Stimulated activated naive B cell treated with anti-CD40 and anti-IgM and Interleukin-4, amounts not matched to agents 10 μg/mL and 1 μg/mL and 100 μg/mL, for 72 hours (primary cell): ENCODE results near the gene PANX2.

Experiments
- ATAC-seq, 2 donors: fragments of 150-1000 bp; cut with Tn5 transposase; replicated peaks; 2 replicates each; pipeline ENCODE4 v1.10.0; 2021; ENCODE audit warnings: moderate library complexity in 1 of 2
- DNase-seq: peaks from one replicate; pipeline ENCODE4 v3.0.0; 2021
- H3K27ac Mint-ChIP-seq: one replicate; pipeline ENCODE4 v1.8.0; 2022; ENCODE audit warnings: mild to moderate bottlenecking, mixed read lengths
- H3K27me3 Mint-ChIP-seq, 2 donors: one replicate each; pipeline ENCODE4 v1.8.0; 2022; ENCODE audit warnings: mixed read lengths in 2 of 2
- H3K36me3 Mint-ChIP-seq, 2 donors: one replicate each; pipeline ENCODE4 v1.8.0; 2022; ENCODE audit warnings: mixed read lengths in 2 of 2, mild to moderate bottlenecking in 1 of 2
- H3K4me1 Mint-ChIP-seq, 2 donors: one replicate each; pipeline ENCODE4 v1.8.0; 2022; ENCODE audit warnings: mixed read lengths in 2 of 2, mild to moderate bottlenecking in 1 of 2
- H3K4me3 Mint-ChIP-seq, 2 donors: one replicate each; pipeline ENCODE4 v1.8.0; 2022; ENCODE audit warnings: mild to moderate bottlenecking in 2 of 2, mixed read lengths in 2 of 2, moderate library complexity in 1 of 2
- H3K9me3 Mint-ChIP-seq, 2 donors: one replicate each; pipeline ENCODE4 v1.8.0; 2022; ENCODE audit warnings: mixed read lengths in 2 of 2, mild to moderate bottlenecking in 1 of 2

The PANX2 gene

DNA sequence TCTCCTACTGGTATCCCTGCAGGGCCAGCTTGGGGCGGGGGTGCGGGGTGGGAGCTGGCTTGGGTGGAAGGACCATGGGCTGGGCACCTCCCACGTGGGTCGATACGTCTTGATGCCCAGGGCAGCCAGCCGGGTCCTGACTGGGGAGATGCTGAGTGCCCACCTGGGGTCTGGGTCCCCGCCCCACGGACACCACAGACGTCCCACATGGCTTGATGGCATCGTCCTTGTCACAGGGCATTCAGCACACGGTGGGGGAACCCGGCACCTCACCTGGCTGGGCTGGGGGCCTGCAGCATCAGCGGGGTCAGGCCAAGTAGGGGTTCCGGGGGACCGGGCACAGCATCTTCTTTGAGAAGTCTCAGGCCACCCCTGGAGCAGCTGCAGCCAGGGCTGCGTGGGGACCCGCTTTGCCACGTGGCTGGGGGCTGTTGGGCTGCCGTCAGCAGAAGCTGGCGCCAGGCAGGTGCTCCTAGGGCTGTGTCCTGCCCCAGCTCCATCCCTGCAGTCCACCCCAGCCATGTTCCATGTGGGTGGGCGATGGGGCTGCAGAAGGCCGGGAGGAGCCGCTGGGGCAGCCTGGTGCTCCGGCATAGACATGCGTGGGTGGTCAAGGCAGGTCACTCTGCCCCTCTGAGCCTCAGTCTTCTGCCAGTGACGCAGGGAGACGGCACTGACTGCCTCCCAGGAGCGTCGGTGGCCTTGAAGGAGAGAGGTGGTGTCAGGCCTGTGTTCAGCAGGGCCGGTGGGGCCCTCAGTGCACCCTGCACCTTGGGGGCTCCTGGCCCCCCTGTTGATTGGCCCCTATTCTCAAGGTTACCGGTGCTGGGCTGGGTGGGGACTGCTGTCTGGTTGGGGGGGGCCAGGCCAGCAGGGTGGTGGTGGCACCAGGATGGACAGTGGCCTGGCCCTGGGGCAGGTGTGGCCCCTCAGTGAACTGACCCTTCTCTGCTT, 38.7 kb downstream of the PANX2 start:
- ATAC-seq: peak; percentile 20 to 35

DNA sequence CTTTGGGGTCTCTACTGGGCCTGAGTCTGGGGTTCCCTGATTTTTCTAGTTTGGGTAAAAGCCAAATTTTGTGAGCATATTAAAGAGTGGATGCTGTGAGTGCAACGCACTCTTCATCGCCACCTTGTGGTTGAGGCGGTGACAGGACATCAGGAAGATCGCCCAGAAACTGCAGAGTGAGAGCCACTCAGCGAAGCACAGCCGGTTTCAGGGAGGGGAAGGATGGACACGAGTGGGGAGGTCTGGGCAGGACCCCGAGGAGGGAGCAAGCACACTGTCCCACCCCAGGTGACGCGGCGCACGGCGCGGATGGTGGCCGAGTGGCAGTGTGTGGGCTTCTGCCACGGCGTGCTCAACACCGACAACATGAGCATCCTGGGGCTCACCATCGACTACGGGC, 39.4 kb downstream of the PANX2 start:
- Mint-ChIP-seq H3K36me3 (peaks cover 33 to 62% of the 10 kb centered on the region in 2 donors), H3K9me3 (no peaks in the 10 kb centered on the region), H3K27me3 (no peaks in the 10 kb centered on the region), H3K4me3 (no peak overlapping the region), H3K27ac (peak overlapping the region; percentile 90), H3K4me1 (peaks cover 32 to 51% of the 10 kb centered on the region in 2 donors)
- ATAC-seq (peak; percentile 80), DNase-seq (no peak)

More for the DNA sequence above, 38.7 kb downstream of the PANX2 start:
- H3K4me1 Mint-ChIP-seq: peaks cover 33 to 51% of the 10 kb centered on the region in 2 donors
- H3K9me3 Mint-ChIP-seq: no peaks in the 10 kb centered on the region
- no peak overlapping the region for H3K4me3 Mint-ChIP-seq
- peak overlapping the region; percentile 90 for H3K27ac Mint-ChIP-seq
- DNase-seq: no peak
- H3K36me3 Mint-ChIP-seq: peaks cover 35 to 65% of the 10 kb centered on the region in 2 donors
- H3K27me3 Mint-ChIP-seq: no peaks in the 10 kb centered on the region

DNA sequence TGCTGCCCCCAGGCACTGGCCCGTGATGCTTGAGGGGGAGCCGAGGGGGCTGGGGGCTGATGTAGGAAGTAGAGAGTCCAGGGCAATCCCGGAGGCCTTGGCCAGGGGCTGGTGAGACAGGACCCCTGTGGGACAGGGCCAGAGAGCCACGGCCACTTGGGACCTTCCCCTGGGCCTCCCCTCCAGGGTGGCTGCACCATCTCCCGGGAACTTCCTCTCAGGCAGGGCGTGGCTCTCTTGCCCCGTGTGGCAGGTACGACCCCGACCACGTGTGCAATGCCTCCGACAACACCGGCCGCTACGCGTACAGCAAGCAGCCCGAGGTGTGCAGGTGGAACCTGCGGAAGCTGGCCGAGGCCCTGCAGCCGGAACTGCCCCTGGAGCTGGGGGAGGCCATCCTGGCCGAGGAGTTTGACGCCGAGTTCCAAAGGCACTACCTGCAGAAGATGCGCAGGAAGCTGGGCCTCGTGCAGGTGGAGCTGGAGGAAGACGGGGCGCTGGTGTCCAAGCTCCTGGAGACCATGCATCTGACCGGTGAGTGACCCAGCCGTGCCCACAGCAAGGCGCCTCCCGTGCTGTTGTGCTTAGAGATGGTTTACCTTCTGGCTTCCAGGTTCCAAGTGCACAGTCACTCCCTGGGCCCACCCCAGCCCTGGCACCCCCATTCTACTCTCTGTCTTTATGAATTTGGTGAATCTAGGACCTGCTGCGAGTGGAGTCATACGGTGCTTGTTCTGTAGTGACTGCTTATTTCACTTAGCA, 40.0 kb downstream of the PANX2 start:
- H3K9me3 Mint-ChIP-seq: no peaks in the 10 kb centered on the region
- H3K4me1 Mint-ChIP-seq: peaks cover 34 to 51% of the 10 kb centered on the region in 2 donors
- no peak overlapping the region for H3K4me3 Mint-ChIP-seq
- peaks cover 32 to 62% of the 10 kb centered on the region in 2 donors for H3K36me3 Mint-ChIP-seq
- DNase-seq: no peak
- no peak for ATAC-seq
- peak overlapping the region; percentile 90 for H3K27ac Mint-ChIP-seq
- no peaks in the 10 kb centered on the region for H3K27me3 Mint-ChIP-seq

DNA sequence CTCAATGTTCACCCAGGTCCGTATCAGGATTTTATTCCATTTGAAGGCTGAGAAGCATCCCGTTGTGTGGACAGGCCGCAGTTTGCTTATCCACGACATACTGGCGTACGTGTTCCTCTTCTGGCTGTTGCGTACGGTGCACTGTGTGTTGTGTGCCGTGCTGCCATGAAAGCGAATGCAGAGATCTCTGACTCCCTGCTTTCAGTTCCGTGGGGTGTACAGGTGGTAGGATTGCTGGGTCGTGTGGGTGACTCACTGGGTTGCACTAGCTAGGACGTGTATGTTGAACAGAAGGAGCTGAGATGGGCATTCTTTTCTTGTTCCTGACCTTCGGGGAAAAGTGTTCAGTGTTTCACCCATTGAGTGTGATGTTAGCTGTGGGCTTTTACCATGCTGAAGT, 40.6 kb downstream of the PANX2 start:
- H3K27ac Mint-ChIP-seq: no peak overlapping the region
- ATAC-seq (no peak), DNase-seq (no peak)
- no peaks in the 10 kb centered on the region for H3K27me3 Mint-ChIP-seq
- no peaks in the 10 kb centered on the region for H3K9me3 Mint-ChIP-seq
- peaks cover 33 to 50% of the 10 kb centered on the region in 2 donors for H3K4me1 Mint-ChIP-seq
- H3K4me3 Mint-ChIP-seq: no peak overlapping the region
- H3K36me3 Mint-ChIP-seq: peaks cover 35 to 65% of the 10 kb centered on the region in 2 donors

DNA sequence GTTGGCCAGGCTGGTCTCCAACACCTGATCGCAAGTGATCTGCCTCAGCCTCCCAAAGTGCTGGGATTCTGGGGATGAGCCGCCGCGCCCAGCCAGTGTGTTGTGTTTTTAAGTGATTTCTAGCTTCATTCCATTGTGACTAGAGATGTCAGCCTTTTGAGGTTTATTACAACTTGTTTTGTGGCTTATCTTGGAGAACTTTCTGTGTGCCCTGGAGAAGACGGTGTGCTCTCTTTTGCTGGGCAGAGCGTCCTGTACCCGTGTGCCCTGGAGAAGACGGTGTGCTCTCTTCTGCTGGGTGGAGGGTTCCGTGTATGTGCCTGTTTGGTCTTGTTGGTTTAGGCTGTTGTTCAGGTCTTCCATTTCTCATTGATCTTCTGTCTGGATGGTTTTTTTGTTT, 42.7 kb downstream of the PANX2 start:
- H3K9me3 Mint-ChIP-seq: no peaks in the 10 kb centered on the region
- no peak for DNase-seq
- no peak overlapping the region for H3K4me3 Mint-ChIP-seq
- H3K27me3 Mint-ChIP-seq: no peaks in the 10 kb centered on the region
- H3K4me1 Mint-ChIP-seq: peaks cover 19 to 40% of the 10 kb centered on the region in 2 donors
- H3K27ac Mint-ChIP-seq: peak overlapping the region; percentile 45
- ATAC-seq: no peak
- H3K36me3 Mint-ChIP-seq: peaks cover 41 to 66% of the 10 kb centered on the region in 2 donors

DNA sequence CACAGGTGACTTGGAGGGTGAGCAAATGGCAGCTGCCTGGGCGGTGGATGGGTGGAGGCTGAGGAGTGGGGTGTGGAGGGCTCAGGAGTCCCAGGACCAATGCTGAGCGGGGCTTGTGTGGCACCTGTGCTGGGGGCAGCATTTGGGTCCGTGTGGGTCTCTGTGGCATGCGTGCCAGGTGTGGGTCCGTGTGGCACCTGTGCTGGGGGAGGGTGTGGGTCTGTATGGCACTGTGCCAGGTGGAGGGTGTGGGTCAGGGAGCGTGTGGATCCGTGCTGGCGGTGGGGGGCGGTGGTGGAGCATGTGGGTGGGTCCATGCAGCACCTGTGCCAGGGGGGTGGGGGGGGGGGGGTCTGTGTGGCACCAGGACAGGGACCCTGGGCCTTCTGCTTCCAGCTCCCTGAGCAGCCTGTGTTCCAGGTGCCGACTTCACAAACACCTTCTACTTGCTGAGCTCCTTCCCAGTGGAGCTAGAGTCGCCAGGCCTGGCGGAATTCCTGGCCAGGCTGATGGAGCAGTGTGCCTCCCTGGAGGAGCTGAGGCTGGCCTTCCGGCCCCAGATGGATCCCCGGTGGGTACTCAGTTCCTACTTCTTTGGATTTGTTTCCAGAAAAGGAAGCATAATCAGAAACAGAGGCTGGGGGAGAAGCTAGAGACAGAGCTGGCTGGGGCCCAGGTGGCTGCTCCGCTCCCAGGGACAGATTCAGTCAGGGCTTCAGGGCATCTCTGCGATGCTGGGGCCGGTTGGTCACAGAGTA, 44.9 kb downstream of the PANX2 start:
- H3K27ac Mint-ChIP-seq: peak overlapping the region; percentile 84
- DNase-seq (no peak), ATAC-seq (no peak)
- H3K4me3 Mint-ChIP-seq: peak overlapping the region in 1 of 2 donors; percentile 3
- no peaks in the 10 kb centered on the region for H3K27me3 Mint-ChIP-seq
- peaks cover 50 to 72% of the 10 kb centered on the region in 2 donors for H3K36me3 Mint-ChIP-seq
- no peaks in the 10 kb centered on the region for H3K9me3 Mint-ChIP-seq
- H3K4me1 Mint-ChIP-seq: peaks cover 14 to 44% of the 10 kb centered on the region in 2 donors

DNA sequence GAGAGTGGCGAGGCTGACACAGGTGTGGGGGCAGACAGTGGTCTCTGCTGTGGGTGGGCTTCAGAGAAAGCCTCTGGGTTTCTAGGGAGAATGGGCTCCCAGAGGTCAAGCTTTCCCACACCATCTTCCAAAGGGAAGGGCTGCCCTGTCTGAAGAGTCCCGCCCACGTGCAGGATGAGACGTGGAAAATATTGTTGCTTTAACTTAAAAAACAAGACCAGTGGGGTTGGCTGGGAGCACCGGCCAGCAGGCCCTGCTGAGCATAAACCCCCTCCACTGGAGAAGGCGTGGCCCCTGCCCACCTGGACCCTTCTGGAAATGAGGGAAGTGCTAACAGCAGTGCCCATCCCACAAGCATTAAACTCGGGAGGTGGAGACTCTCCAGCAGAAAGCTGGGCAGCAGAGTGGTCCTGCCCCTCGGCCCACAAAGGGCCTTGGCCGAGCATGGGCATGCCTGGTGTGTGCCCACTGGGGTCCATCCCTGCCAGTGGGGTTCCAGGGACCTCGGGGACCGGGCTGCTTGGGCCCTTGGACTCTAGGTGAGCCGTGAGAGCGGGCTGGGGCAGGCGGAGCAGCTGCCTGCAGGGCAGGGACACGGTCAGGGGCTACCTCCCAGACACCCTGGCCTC, 45.6 kb downstream of the PANX2 start:
- H3K36me3 Mint-ChIP-seq: peaks cover 53 to 73% of the 10 kb centered on the region in 2 donors
- peaks cover 14 to 44% of the 10 kb centered on the region in 2 donors for H3K4me1 Mint-ChIP-seq
- H3K27me3 Mint-ChIP-seq: no peaks in the 10 kb centered on the region
- H3K27ac Mint-ChIP-seq: peak overlapping the region; percentile 56
- no peak for ATAC-seq
- H3K4me3 Mint-ChIP-seq: no peak overlapping the region
- no peaks in the 10 kb centered on the region for H3K9me3 Mint-ChIP-seq
- DNase-seq: no peak

DNA sequence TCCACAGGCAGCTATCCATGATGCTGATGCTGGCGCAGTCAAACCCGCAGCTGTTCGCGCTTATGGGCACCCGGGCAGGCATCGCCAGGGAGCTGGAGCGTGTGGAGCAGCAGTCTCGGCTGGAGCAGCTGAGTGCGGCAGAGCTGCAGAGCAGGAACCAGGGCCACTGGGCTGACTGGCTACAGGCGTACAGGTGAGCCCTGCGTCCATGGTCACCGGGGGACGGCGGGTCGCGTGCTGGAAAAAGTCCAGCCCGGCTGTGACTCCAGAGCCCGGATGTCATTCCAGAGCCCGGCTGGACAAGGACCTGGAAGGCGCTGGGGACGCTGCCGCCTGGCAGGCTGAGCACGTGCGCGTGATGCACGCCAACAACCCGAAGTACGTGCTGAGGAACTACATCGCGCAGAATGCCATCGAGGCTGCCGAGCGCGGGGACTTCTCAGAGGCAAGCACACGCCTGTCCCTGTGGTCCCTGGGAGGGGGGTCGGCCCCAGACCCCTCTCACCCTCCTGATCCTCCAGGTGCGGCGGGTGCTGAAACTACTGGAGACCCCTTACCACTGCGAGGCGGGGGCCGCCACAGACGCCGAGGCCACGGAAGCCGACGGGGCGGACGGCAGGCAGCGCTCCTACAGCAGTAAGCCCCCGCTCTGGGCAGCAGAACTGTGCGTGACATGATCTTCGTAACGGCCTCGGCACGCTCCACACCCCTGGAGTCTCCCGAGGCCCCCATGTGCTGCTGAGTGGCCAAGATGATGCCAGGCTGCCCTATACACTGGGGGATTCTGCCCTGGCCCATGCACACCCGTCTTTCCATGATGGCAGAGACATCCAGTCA, 46.4 kb downstream of the PANX2 start:
- peaks cover 14 to 44% of the 10 kb centered on the region in 2 donors for H3K4me1 Mint-ChIP-seq
- H3K4me3 Mint-ChIP-seq: no peak overlapping the region
- peak overlapping the region; percentile 42 for H3K27ac Mint-ChIP-seq
- H3K27me3 Mint-ChIP-seq: no peaks in the 10 kb centered on the region
- H3K36me3 Mint-ChIP-seq: peaks cover 56 to 75% of the 10 kb centered on the region in 2 donors
- DNase-seq (no peak), ATAC-seq (no peak)
- H3K9me3 Mint-ChIP-seq: no peaks in the 10 kb centered on the region

DNA sequence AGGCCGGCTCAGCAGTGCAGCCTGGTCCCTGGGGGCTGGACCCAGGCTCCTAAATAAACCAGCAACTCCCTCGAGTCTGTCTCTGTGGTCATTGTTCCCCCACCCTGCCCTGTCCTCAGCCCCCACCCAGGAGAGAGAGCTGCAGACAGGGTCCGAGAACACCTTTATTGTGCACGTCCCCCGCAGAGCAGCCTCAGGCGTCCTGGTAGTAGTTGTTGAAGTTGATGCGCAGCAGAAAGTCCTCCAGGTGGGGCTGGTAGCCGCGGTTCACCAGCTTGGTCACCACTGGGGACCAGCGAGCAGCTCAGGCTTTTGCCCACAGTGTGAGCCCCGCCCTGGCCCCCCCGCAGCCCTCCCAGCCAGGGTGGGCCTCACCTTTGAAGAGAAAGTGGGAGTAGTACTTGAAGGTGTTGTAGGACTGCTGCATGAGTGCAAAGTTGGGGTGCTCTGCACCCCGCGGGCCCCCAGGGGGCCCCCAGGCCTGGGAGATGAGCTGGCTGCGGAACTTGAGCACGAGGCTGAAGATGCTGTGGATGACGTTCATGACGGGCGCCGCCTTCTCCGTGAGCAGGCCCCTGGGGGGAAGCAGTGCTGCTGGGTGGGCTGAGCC, 47.1 kb downstream of the PANX2 start:
- H3K9me3 Mint-ChIP-seq: no peaks in the 10 kb centered on the region
- H3K4me3 Mint-ChIP-seq: peak overlapping the region in 1 of 2 donors; percentile 28
- ATAC-seq: no peak
- peaks cover 57 to 75% of the 10 kb centered on the region in 2 donors for H3K36me3 Mint-ChIP-seq
- peaks cover 14 to 40% of the 10 kb centered on the region in 2 donors for H3K4me1 Mint-ChIP-seq
- H3K27me3 Mint-ChIP-seq: no peaks in the 10 kb centered on the region
- peak overlapping the region; percentile 42 for H3K27ac Mint-ChIP-seq
- no peak for DNase-seq

DNA sequence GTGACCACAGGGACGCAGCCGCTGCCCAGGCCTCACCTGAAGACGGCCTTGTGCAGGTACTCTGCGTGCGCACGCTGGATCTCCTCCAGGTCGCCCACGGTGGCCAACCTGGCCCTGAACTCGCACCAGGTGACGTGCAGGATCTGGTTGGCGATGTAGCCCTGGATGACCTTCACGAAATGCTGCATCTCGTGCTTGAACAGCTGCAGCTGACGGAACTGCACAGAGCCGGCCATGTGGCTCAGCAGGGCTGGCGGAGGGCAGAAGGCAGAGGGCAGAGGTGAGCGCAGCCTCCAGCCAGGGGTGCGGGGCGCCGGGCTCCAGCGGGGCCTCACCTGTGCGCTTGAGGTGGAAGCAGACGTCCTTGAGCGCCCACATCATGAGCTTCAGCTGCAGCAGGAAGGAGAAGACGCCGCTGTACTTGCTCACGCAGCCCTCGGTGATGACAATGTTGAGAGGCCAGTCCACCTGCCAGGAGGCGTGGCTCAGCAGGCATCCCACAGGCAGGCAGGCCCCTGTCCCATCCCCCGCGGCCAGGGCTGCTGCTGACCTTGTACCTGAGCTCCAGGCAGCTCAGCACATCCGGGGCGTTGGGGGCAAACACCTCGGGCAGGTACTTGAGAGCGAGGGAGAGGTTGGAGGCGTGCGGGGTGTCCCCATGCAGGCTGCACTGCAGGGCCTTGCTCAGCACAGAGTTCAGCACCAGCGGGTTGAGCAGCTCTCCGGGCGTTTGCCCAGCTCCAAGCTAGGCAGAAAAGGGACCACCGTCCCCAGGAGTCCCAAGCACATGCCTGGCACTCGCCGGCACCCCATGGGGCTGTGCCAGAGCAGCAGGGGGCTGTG, 47.8 kb downstream of the PANX2 start:
- H3K36me3 Mint-ChIP-seq: peaks cover 57 to 74% of the 10 kb centered on the region in 2 donors
- H3K9me3 Mint-ChIP-seq: no peaks in the 10 kb centered on the region
- DNase-seq (no peak), ATAC-seq (peak; percentile 15 to 26)
- H3K4me3 Mint-ChIP-seq: no peak overlapping the region
- peaks cover 13 to 33% of the 10 kb centered on the region in 2 donors for H3K4me1 Mint-ChIP-seq
- H3K27ac Mint-ChIP-seq: peak overlapping the region; percentile 56
- no peaks in the 10 kb centered on the region for H3K27me3 Mint-ChIP-seq

DNA sequence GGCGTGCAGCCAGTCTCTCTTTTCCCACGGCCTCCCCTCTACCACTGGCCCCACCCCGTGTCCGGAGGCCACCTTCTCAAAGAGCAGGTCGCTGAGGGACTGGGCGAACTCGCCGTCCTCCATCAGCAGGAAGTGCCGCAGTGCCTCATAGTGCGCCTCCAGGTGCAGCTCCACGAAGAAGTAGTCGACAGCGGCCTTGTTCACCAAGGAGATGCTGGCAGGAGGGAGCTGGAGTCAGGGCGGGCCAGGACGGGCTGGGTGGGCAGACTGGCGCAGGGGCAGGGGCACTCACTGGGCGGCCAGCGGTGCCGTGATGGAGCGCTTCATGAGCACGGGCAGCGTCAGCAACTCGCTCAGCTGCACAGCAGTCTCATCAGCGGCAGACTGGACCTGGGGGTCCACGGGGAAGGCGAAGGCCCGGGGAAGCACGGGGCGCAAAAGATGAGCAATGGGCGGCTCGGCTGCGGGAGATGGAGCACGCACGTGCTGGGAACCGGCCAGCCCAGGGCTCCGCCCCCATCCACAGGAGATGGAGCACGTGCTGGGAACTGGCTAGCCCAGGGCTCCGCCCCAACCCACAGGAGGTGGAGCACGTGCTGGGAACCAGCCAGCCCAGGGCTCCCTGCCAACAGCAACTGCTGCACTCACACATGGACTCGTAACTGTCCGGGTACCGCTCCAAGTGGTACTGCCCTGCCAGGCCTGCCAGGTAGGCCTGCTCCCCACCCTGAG, 48.6 kb downstream of the PANX2 start:
- ATAC-seq (peak; percentile 23 to 26), DNase-seq (no peak)
- Mint-ChIP-seq H3K9me3 (no peaks in the 10 kb centered on the region), H3K4me1 (peaks cover 11 to 32% of the 10 kb centered on the region in 2 donors), H3K27me3 (no peaks in the 10 kb centered on the region), H3K27ac (no peak overlapping the region), H3K36me3 (peaks cover 58 to 72% of the 10 kb centered on the region in 2 donors), H3K4me3 (no peak overlapping the region)
